ENCODE data around the gene NPR2.

NPR2 gene

GRCh38 chr9:35791297-35791921 lies at the start of gene NPR2:
Gene NPR2, plus strand, starts transcription at chr9:35791591. Its CDS starts 818 bp downstream, at chr9:35792409.
- TF ChIP-seq CTCF (conservative IDR thresholded peaks at IDR 0.05; ENCODE audit: low read depth, low read length): no peak
- H3K9ac ChIP-seq: no peak within 1 kb of the TSS
- no peak within 1 kb of the TSS for H3K4me2 ChIP-seq
- H3K79me2 ChIP-seq (ENCODE audit: insufficient read depth, low read depth): no peaks in the 10 kb centered on the region
- no peaks in the 10 kb centered on the region for H4K20me1 ChIP-seq (ENCODE audit: insufficient read depth)
- no peak within 1 kb of the TSS for H2AFZ ChIP-seq (ENCODE audit: low read depth)
- H3K4me1 ChIP-seq (ENCODE audit: low read depth, poor library complexity, severe bottlenecking): peaks cover 21% of the 10 kb centered on the region
- no peak within 1 kb of the TSS for H3K4me3 ChIP-seq (IDR thresholded peaks at IDR 0.05; ENCODE audit: insufficient read depth, low read depth, low read length)
- H3K27ac ChIP-seq: no peak within 1 kb of the TSS
- no peaks in the 10 kb centered on the region for H3K36me3 ChIP-seq (ENCODE audit: insufficient read depth)
- H3K27me3 ChIP-seq (ENCODE audit: insufficient read depth, low read depth): no peaks in the 10 kb centered on the region

GRCh38 chr9:35741740-35742139 lies 49.7 kb upstream of the NPR2 start:
- Histone ChIP-seq H3K27me3 (ENCODE audit: insufficient read depth, low read depth) (no peaks in the 10 kb centered on the region), H3K79me2 (ENCODE audit: insufficient read depth, low read depth) (peaks cover 16% of the 10 kb centered on the region), H3K36me3 (ENCODE audit: insufficient read depth) (no peaks in the 10 kb centered on the region), H3K4me3 (IDR thresholded peaks at IDR 0.05; ENCODE audit: insufficient read depth, low read depth, low read length) (no peak overlapping the region), H3K4me2 (no peak overlapping the region), H2AFZ (ENCODE audit: low read depth) (no peak overlapping the region), H3K4me1 (ENCODE audit: low read depth, poor library complexity, severe bottlenecking) (peaks cover 15% of the 10 kb centered on the region), H3K9ac (no peak overlapping the region), H4K20me1 (ENCODE audit: insufficient read depth) (no peaks in the 10 kb centered on the region; the same call in 1 of the 2 replicates), H3K27ac (no peak overlapping the region)
- no peak for TF ChIP-seq CTCF (conservative IDR thresholded peaks at IDR 0.05; ENCODE audit: low read depth, low read length)

GRCh38 chr9:35743452-35743851 lies 47.9 kb upstream of the NPR2 start:
- TF ChIP-seq CTCF (conservative IDR thresholded peaks at IDR 0.05; ENCODE audit: low read depth, low read length): no peak
- H3K79me2 ChIP-seq (ENCODE audit: insufficient read depth, low read depth): peaks cover 33% of the 10 kb centered on the region
- H3K4me2 ChIP-seq: no peak overlapping the region

GRCh38 chr9:35743880-35744518 lies 47.4 kb upstream of the NPR2 start:
- Histone ChIP-seq H3K36me3 (ENCODE audit: insufficient read depth) (no peaks in the 10 kb centered on the region), H3K4me2 (no peak overlapping the region), H3K4me1 (ENCODE audit: low read depth, poor library complexity, severe bottlenecking) (peaks cover 21% of the 10 kb centered on the region), H3K79me2 (ENCODE audit: insufficient read depth, low read depth) (peaks cover 35% of the 10 kb centered on the region), H2AFZ (ENCODE audit: low read depth) (no peak overlapping the region), H4K20me1 (ENCODE audit: insufficient read depth) (no peaks in the 10 kb centered on the region; the same call in 1 of the 2 replicates), H3K27ac (no peak overlapping the region), H3K4me3 (IDR thresholded peaks at IDR 0.05; ENCODE audit: insufficient read depth, low read depth, low read length) (no peak overlapping the region), H3K9ac (no peak overlapping the region), H3K27me3 (ENCODE audit: insufficient read depth, low read depth) (no peaks in the 10 kb centered on the region)
- TF ChIP-seq CTCF (conservative IDR thresholded peaks at IDR 0.05; ENCODE audit: low read depth, low read length): no peak

More at GRCh38 chr9:35743452-35743851, 47.9 kb upstream of the NPR2 start:
- no peak overlapping the region for H2AFZ ChIP-seq (ENCODE audit: low read depth)
- H3K4me3 ChIP-seq (IDR thresholded peaks at IDR 0.05; ENCODE audit: insufficient read depth, low read depth, low read length): no peak overlapping the region
- H3K27ac ChIP-seq: no peak overlapping the region
- H4K20me1 ChIP-seq (ENCODE audit: insufficient read depth): no peaks in the 10 kb centered on the region; the same call in 1 of the 2 replicates
- no peaks in the 10 kb centered on the region for H3K36me3 ChIP-seq (ENCODE audit: insufficient read depth)
- peaks cover 21% of the 10 kb centered on the region for H3K4me1 ChIP-seq (ENCODE audit: low read depth, poor library complexity, severe bottlenecking)
- H3K27me3 ChIP-seq (ENCODE audit: insufficient read depth, low read depth): no peaks in the 10 kb centered on the region
- H3K9ac ChIP-seq: no peak overlapping the region
